Uterus (tissue), 4 donors: ENCODE results near the gene TRAPPC12. TPM values are rescaled to one million over a fixed set of nuclear protein-coding genes. Genes with fewer than 3 reads are reported as not detected.

Experiments used
- DNase-seq, 2 donors: peaks; one replicate each; pipeline ENCODE4 v3.0.0-alpha.2; 2019 to 2020
- H3K27ac ChIP-seq, 2 donors: fragments of 200-600 bp; sonication (generic); 1 replicate in 1 of 2; 2 replicates in 1 of 2; pipeline ENCODE4 v1.5.1; 2016 to 2018
- H3K27me3 ChIP-seq, 2 donors: fragments of 200-600 bp; sonication (generic); one replicate each; pipeline ENCODE4 v1.5.1; 2018 to 2019; ENCODE audit warnings: control low read depth in 1 of 2
- H3K36me3 ChIP-seq, 2 donors: fragments of 200-600 bp; sonication (generic); one replicate each; pipeline ENCODE4 v1.5.1; 2019; ENCODE audit warnings: control low read depth in 1 of 2
- H3K4me1 ChIP-seq, 2 donors: fragments of 200-600 bp; sonication (generic); one replicate each; pipeline ENCODE4 v1.5.1; 2018 to 2019; ENCODE audit warnings: control low read depth in 1 of 2
- H3K4me3 ChIP-seq, 2 donors: fragments of 200-600 bp; sonication (generic); 1 replicate in 1 of 2; 2 replicates in 1 of 2; pipeline ENCODE4 v1.5.1; 2018 to 2019; ENCODE audit warnings: mild to moderate bottlenecking in 1 of 2
- H3K9me3 ChIP-seq, 2 donors: fragments of 200-600 bp; sonication (generic); one replicate each; pipeline ENCODE4 v1.5.1; 2019; ENCODE audit warnings: control low read depth in 1 of 2
- POLR2A ChIP-seq, 2 donors: fragments of 450-650 bp; IDR thresholded peaks; one replicate each; pipeline ENCODE4 v1.6.1; 2016; ENCODE audit warnings: antibody characterized with exemption in 2 of 2, mild to moderate bottlenecking in 1 of 2, moderate library complexity in 1 of 2
- intact Hi-C: fragments of 100-400 bp; cut with DNase I; formaldehyde crosslinking; loops from one replicate; pipeline ENCODE4 v1.15.1; 2023; ENCODE audit warnings: low total_unique reads
- total RNA-seq, 4 donors: library from RNA; depleted of rRNA in 3 of 4; stranded (reverse); fragments of >200 nt in 3 of 4; gene quantifications; one replicate each; pipeline versions ENCODE4 v1.1.0 to v1.2.4, GENCODE V29; 2014 to 2023
- TF ChIP-seq, protein P1 (sequence below), 4 experiments: fragments of 200-600 bp in 2 of 4; fragments of 450-650 bp in 2 of 4; sonication (generic) in 2 of 4; IDR thresholded peaks; one replicate each; pipeline ENCODE4 v1.5.1; 2016 to 2019; ENCODE audit warnings: antibody characterized with exemption in 4 of 4, mild to moderate bottlenecking in 2 of 4, moderate library complexity in 1 of 4
- donor health status: DM: yes; HTN: yes; CAD: no.

Gene TRAPPC12
- total RNA-seq, 4 donors from 2014 or later = 15.6 to 149 (median 66.5) TPM

GRCh38 chr2:3430740-3431490 lies 51.4 kb downstream of the TRAPPC12 start:
- Histone ChIP-seq H3K4me3 (no peak overlapping the region), H3K9me3 (no peaks in the 10 kb centered on the region), H3K36me3 (no peaks in the 10 kb centered on the region), H3K27ac (no peak overlapping the region), H3K4me1 (no peaks in the 10 kb centered on the region), H3K27me3 (no peaks in the 10 kb centered on the region)
- intact Hi-C loops = no loop called here
- no peak for TF ChIP-seq POLR2A (IDR thresholded peaks at IDR 0.05)
- TF ChIP-seq, protein P1, sequence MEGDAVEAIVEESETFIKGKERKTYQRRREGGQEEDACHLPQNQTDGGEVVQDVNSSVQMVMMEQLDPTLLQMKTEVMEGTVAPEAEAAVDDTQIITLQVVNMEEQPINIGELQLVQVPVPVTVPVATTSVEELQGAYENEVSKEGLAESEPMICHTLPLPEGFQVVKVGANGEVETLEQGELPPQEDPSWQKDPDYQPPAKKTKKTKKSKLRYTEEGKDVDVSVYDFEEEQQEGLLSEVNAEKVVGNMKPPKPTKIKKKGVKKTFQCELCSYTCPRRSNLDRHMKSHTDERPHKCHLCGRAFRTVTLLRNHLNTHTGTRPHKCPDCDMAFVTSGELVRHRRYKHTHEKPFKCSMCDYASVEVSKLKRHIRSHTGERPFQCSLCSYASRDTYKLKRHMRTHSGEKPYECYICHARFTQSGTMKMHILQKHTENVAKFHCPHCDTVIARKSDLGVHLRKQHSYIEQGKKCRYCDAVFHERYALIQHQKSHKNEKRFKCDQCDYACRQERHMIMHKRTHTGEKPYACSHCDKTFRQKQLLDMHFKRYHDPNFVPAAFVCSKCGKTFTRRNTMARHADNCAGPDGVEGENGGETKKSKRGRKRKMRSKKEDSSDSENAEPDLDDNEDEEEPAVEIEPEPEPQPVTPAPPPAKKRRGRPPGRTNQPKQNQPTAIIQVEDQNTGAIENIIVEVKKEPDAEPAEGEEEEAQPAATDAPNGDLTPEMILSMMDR (IDR thresholded peaks at IDR 0.05) = no peak
- no peak for DNase-seq

DNA sequence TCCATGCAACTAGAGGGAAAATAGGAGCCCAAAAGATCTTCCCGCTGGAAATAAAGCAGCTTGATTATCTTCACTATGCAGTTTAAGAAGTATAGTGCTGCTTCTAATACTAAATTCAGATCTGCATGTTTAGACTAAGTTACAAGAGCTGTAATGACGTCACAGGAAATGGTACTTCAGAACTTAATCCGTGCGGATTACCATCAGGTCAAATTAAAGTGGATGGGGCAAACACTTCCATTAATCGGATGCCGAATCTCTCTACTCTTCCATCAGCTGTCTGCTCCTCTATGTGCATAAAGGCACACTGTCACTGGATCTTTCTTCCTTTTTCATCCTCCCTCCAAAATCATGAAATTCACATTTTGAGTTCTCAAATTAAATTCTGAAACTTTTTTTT lies 52.6 kb downstream of the TRAPPC12 start:
- H3K36me3 ChIP-seq = no peaks in the 10 kb centered on the region
- no peak for TF ChIP-seq POLR2A (IDR thresholded peaks at IDR 0.05)
- TF ChIP-seq, protein P1 (IDR thresholded peaks at IDR 0.05) = no peak
- intact Hi-C loops = no loop called here
- H3K9me3 ChIP-seq = no peaks in the 10 kb centered on the region
- no peak overlapping the region for H3K27ac ChIP-seq
- H3K4me1 ChIP-seq = no peaks in the 10 kb centered on the region
- no peaks in the 10 kb centered on the region for H3K27me3 ChIP-seq
- H3K4me3 ChIP-seq = no peak overlapping the region
- no peak for DNase-seq

- Histone ChIP-seq H3K4me1 (no peaks in the 10 kb centered on the region), H3K36me3 (no peaks in the 10 kb centered on the region), H3K27me3 (no peaks in the 10 kb centered on the region), H3K4me3 (no peak overlapping the region), H3K27ac (no peak overlapping the region), H3K9me3 (no peaks in the 10 kb centered on the region)
- TF ChIP-seq, protein P1 (IDR thresholded peaks at IDR 0.05) = no peak
- no peak for TF ChIP-seq POLR2A (IDR thresholded peaks at IDR 0.05)
- no peak for DNase-seq
- intact Hi-C loops = no loop called here
Observed at GRCh38 chr2:3432693-3433338, 53.3 kb downstream of the TRAPPC12 start.

DNA sequence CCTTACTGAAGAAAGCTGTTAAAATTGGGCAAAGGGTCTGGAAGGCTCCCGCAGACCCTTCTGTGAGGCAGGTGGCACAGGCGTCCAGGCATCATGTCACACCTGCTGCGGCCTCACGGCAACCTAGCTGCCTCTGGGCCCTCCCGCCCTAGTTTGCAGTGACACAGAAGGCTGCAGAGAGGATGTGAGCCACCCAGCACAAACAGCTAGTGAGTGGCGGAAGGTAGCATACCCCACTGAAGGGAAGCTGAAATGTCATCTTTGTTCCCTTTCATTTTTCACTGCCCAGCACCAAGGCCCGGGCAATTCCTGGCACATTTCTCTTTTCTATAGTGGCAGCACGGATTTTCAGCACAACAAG lies 53.8 kb downstream of the TRAPPC12 start:
- no peak for TF ChIP-seq POLR2A (IDR thresholded peaks at IDR 0.05)
- TF ChIP-seq, protein P1 (IDR thresholded peaks at IDR 0.05) = no peak
- H3K27ac ChIP-seq = no peak overlapping the region
- intact Hi-C loops = no loop called here
- DNase-seq = no peak
- no peak overlapping the region for H3K4me3 ChIP-seq
- H3K27me3 ChIP-seq = no peaks in the 10 kb centered on the region
- no peaks in the 10 kb centered on the region for H3K9me3 ChIP-seq
- no peaks in the 10 kb centered on the region for H3K36me3 ChIP-seq
- no peaks in the 10 kb centered on the region for H3K4me1 ChIP-seq

DNA sequence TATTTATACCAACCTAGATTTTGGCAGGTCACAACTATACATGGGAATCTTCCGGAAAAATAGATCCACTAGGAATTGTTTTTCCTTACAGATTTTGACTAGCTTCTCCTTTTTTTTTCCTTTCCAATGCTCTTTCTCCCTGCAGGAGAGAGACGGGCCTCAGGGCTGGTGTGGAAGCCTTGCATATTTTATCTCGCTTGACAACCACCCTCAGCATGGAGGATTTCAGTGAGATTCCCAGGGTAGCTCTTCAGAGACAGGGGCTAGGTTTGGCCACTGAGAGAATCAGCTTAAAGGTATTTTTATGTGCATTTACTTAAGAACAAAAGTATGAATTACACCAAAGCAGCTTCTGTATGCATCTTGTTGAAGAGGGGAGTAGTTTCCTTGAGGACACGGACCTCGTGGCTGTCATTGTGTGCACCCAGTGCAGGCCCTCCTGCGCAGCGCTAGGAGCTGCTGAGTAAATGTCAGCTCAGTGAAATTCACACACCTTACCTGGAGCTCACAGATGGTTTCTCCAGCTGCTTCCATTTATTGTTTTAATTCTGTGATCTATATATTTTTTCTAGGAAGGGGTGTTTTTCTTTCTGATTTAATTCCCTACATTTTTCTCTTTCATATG lies 54.4 kb downstream of the TRAPPC12 start:
- no peaks in the 10 kb centered on the region for H3K4me1 ChIP-seq
- H3K9me3 ChIP-seq = no peaks in the 10 kb centered on the region
- no peaks in the 10 kb centered on the region for H3K36me3 ChIP-seq
- TF ChIP-seq, protein P1 (IDR thresholded peaks at IDR 0.05) = no peak
- no peak for TF ChIP-seq POLR2A (IDR thresholded peaks at IDR 0.05)
- H3K27ac ChIP-seq = no peak overlapping the region
- no peak for DNase-seq
- H3K27me3 ChIP-seq = no peaks in the 10 kb centered on the region
- intact Hi-C loops = no loop called here
- no peak overlapping the region for H3K4me3 ChIP-seq
